H1 (cell line): ENCODE measurements around the gene SPTB. TPM values are rescaled to one million over a fixed set of nuclear protein-coding genes. Genes with fewer than 3 reads are reported as not detected.

Experiments
- CTCF ChIA-PET: fragments of 300-600 bp; sonication (Branson Sonifier 250); formaldehyde crosslinking; loops from one replicate; lab custom pipeline; 2021; ENCODE audit not compliant: partially characterized antibody; lab: Charles Lee
- POLR2A ChIA-PET: fragments of 300-600 bp; sonication (Branson Sonifier 250); formaldehyde crosslinking; loops from one replicate; lab custom pipeline; 2021; ENCODE audit warnings: inconsistent platforms; ENCODE audit not compliant: partially characterized antibody; lab: Charles Lee
- DNase-seq, 2 experiments: peaks; one replicate each; pipeline versions ENCODE4 v3.0.0 to v3.0.0-alpha.2; 2010 to 2022; ENCODE audit warnings: low spot score in 2 of 2, low read depth in 1 of 2, mixed read lengths in 1 of 2
- FAIRE-seq: peaks from 2 replicates; lab custom pipeline; 2011; peaks lifted over from hg19 to GRCh38; lab: Jason Lieb, UNC
- H2AFZ ChIP-seq: 2 replicates; pipeline ENCODE4 v1.8.1; 2012; ENCODE audit warnings: low read length, inconsistent platforms
- H2AK5ac ChIP-seq: 2 replicates; pipeline ENCODE4 v1.6.1; 2013; ENCODE audit warnings: low read depth, low read length
- H2BK120ac ChIP-seq: replicated peaks from 2 replicates; pipeline ENCODE3; 2013; ENCODE audit warnings: low read depth, low read length, inconsistent platforms
- H2BK12ac ChIP-seq: 2 replicates; pipeline ENCODE4 v1.6.1; 2013; ENCODE audit warnings: low read depth, low read length
- H2BK15ac ChIP-seq: 2 replicates; pipeline ENCODE4 v1.6.1; 2013; ENCODE audit warnings: low read length
- H2BK20ac ChIP-seq: 2 replicates; pipeline ENCODE4 v1.6.1; 2013; ENCODE audit warnings: low read length
- H2BK5ac ChIP-seq: 2 replicates; pipeline ENCODE4 v1.6.1; 2013; ENCODE audit warnings: low read depth, low read length
- H3K14ac ChIP-seq: 2 replicates; pipeline ENCODE4 v1.6.1; 2013; ENCODE audit warnings: inconsistent platforms; ENCODE audit not compliant: insufficient read length
- H3K18ac ChIP-seq: 2 replicates; pipeline ENCODE4 v1.6.1; 2013; ENCODE audit warnings: low read length; ENCODE audit errors: extremely low read depth
- H3K23ac ChIP-seq: 2 replicates; pipeline ENCODE4 v1.6.1; 2013; ENCODE audit warnings: inconsistent platforms; ENCODE audit not compliant: insufficient read length
- H3K23me2 ChIP-seq: 2 replicates; pipeline ENCODE4 v1.6.1; 2013; ENCODE audit warnings: low read depth, low read length
- H3K27ac ChIP-seq: 2 replicates; pipeline ENCODE4 v1.6.1; 2011; ENCODE audit warnings: low read depth, low read length, inconsistent platforms
- H3K27me3 ChIP-seq, 4 experiments: replicated peaks in 1 of 4; 1 replicate in 1 of 4; 2 replicates in 3 of 4; pipeline versions ENCODE4 v1.6.1 to v1.8.1; 2011 to 2013; ENCODE audit warnings: low read length in 3 of 4, mild to moderate bottlenecking in 3 of 4, inconsistent platforms in 2 of 4, mixed read lengths in 2 of 4, moderate library complexity in 1 of 4; ENCODE audit not compliant: control insufficient read depth in 3 of 4, insufficient read depth in 3 of 4; ENCODE audit errors: extremely low read depth in 1 of 4
- H3K36me3 ChIP-seq, 4 experiments: 2 replicates each; pipeline versions ENCODE4 v1.6.1 to v1.8.1; 2011 to 2013; ENCODE audit warnings: mild to moderate bottlenecking in 4 of 4, low read length in 3 of 4, moderate library complexity in 2 of 4, control low read depth in 1 of 4, inconsistent platforms in 1 of 4; ENCODE audit not compliant: insufficient read depth in 4 of 4, control insufficient read depth in 2 of 4
- H3K4ac ChIP-seq: replicated peaks from 2 replicates; pipeline ENCODE3; 2013; ENCODE audit warnings: low read length, low read depth, mixed read lengths, inconsistent platforms; ENCODE audit not compliant: insufficient read length
- H3K4me1 ChIP-seq, 4 experiments: replicated peaks in 1 of 4; 1 replicate in 1 of 4; 2 replicates in 3 of 4; pipeline versions ENCODE4 v1.6.1 to v1.8.1; 2011 to 2013; ENCODE audit warnings: low read length in 3 of 4, inconsistent platforms in 2 of 4, mixed read lengths in 1 of 4; ENCODE audit not compliant: insufficient read depth in 4 of 4, control insufficient read depth in 3 of 4
- H3K4me2 ChIP-seq, 2 experiments: 2 replicates each; pipeline versions ENCODE4 v1.6.1 to v1.8.1; 2011 to 2013; ENCODE audit warnings: low read depth in 2 of 2, low read length in 2 of 2, control low read depth in 1 of 2, inconsistent platforms in 1 of 2, mild to moderate bottlenecking in 1 of 2; ENCODE audit not compliant: insufficient read depth in 1 of 2
- H3K4me3 ChIP-seq, 4 experiments: fragments of 200-600, 300-600 bp in 1 of 4; sonication (generic), shearing (Covaris generic), sonication (Bioruptor Twin) in 1 of 4; 2 replicates each; pipeline versions ENCODE4 v1.5.1 to v1.8.1; 2011 to 2016; ENCODE audit warnings: low read length in 4 of 4, low read depth in 3 of 4, control low read depth in 2 of 4, inconsistent platforms in 2 of 4, mild to moderate bottlenecking in 2 of 4, mixed read lengths in 1 of 4, moderate library complexity in 1 of 4; ENCODE audit not compliant: insufficient read depth in 2 of 4; ENCODE audit errors: extremely low read depth in 1 of 4
- H3K56ac ChIP-seq: replicated peaks from 2 replicates; pipeline ENCODE3; 2013; ENCODE audit warnings: low read depth, mild to moderate bottlenecking, mixed read lengths, low read length, inconsistent platforms; ENCODE audit not compliant: insufficient read length
- H3K79me1 ChIP-seq: 2 replicates; pipeline ENCODE4 v1.6.1; 2013; ENCODE audit warnings: low read depth, low read length, control low read depth
- H3K79me2 ChIP-seq, 2 experiments: 2 replicates each; pipeline versions ENCODE4 v1.6.1 to v1.8.1; 2012 to 2013; ENCODE audit warnings: low read length in 2 of 2, mild to moderate bottlenecking in 2 of 2, inconsistent platforms in 1 of 2; ENCODE audit not compliant: insufficient read depth in 2 of 2, control insufficient read depth in 1 of 2
- H3K9ac ChIP-seq, 4 experiments: replicated peaks in 1 of 4; 1 replicate in 1 of 4; 2 replicates in 3 of 4; pipeline versions ENCODE4 v1.6.1 to v1.8.1; 2011 to 2013; ENCODE audit warnings: low read depth in 3 of 4, low read length in 3 of 4, control low read depth in 2 of 4, mild to moderate bottlenecking in 2 of 4, moderate library complexity in 2 of 4, inconsistent platforms in 1 of 4; ENCODE audit errors: extremely low read depth in 1 of 4
- H3K9me3 ChIP-seq, 2 experiments: 2 replicates each; pipeline versions ENCODE4 v1.6.1 to v1.8.1; 2012 to 2013; ENCODE audit warnings: mild to moderate bottlenecking in 2 of 2, moderate library complexity in 2 of 2, control low read depth in 1 of 2, inconsistent platforms in 1 of 2, low read depth in 1 of 2, low read length in 1 of 2, mixed read lengths in 1 of 2; ENCODE audit not compliant: insufficient read depth in 2 of 2
- H4K20me1 ChIP-seq, 2 experiments: replicated peaks in 1 of 2; 2 replicates each; pipeline versions ENCODE3 to v1.8.1; 2011 to 2013; ENCODE audit warnings: inconsistent platforms in 2 of 2, low read length in 2 of 2, mild to moderate bottlenecking in 1 of 2; ENCODE audit not compliant: insufficient read depth in 2 of 2, control insufficient read depth in 1 of 2
- H4K5ac ChIP-seq: 2 replicates; pipeline ENCODE4 v1.6.1; 2013; ENCODE audit warnings: low read length, low read depth, mixed read lengths, inconsistent platforms; ENCODE audit not compliant: insufficient read length
- H4K8ac ChIP-seq: 2 replicates; pipeline ENCODE4 v1.8.0; 2013; ENCODE audit warnings: mild to moderate bottlenecking, moderate library complexity, low read length, inconsistent platforms; ENCODE audit not compliant: insufficient read depth; ENCODE audit errors: extremely low read depth
- H4K91ac ChIP-seq: replicated peaks from 2 replicates; pipeline ENCODE3; 2013; ENCODE audit warnings: low read length, mixed read lengths, inconsistent platforms; ENCODE audit not compliant: insufficient read length
- ASH2L ChIP-seq: fragments of 200-600, 300-600 bp; sonication (generic); IDR thresholded peaks from one replicate; pipeline ENCODE4 v1.7.1; 2017; ENCODE audit warnings: low read length
- KDM4A ChIP-seq: IDR thresholded peaks from one replicate; pipeline ENCODE4 v1.7.1; 2012; ENCODE audit warnings: low read depth, mild to moderate bottlenecking, moderate library complexity, low read length, inconsistent platforms; ENCODE audit not compliant: severe bottlenecking
- RAD21 ChIP-seq, 2 experiments: IDR thresholded peaks in 1 of 2; conservative IDR thresholded peaks in 1 of 2; 2 replicates each; pipeline ENCODE4 v1.6.1; 2011; ENCODE audit warnings: low read depth in 2 of 2, low read length in 2 of 2, improper control_type of control experiment in 1 of 2, inconsistent platforms in 1 of 2, mild to moderate bottlenecking in 1 of 2, moderate library complexity in 1 of 2
- SIN3A ChIP-seq, 2 experiments: IDR thresholded peaks in 1 of 2; conservative IDR thresholded peaks in 1 of 2; 2 replicates each; pipeline ENCODE4 v1.6.1; 2011 to 2012; ENCODE audit warnings: low read length in 2 of 2, improper control_type of control experiment in 1 of 2, low read depth in 1 of 2, mild to moderate bottlenecking in 1 of 2
- WGBS, 2 experiments: shearing (Covaris generic) in 1 of 2; methylation state at CpG; one replicate each; pipeline versions ENCODE4 v1.1.6 to v1.1.7; 2013 to 2015; ENCODE audit warnings: low lambda C conversion rate in 2 of 2, mixed read lengths in 2 of 2, inconsistent platforms in 1 of 2, low coverage in 1 of 2, missing lambda C conversion rate in 1 of 2; ENCODE audit not compliant: insufficient replicate concordance in 2 of 2, insufficient coverage in 1 of 2, insufficient read length in 1 of 2; ENCODE audit errors: extremely low coverage in 1 of 2, missing lambda C conversion rate in 1 of 2; 5-methylcytosine and 5-hydroxymethylcytosine counted together
- polyA plus RNA-seq, 7 experiments: library from polyadenylated mRNA; depleted of rRNA in 3 of 7; stranded (reverse) in 5 of 7; unstranded in 2 of 7; fragments of >200 nt in 5 of 7; fragments of 200-250 nt in 2 of 7; gene quantifications; 1 replicate in 5 of 7; 2 replicates in 1 of 7; 4 replicates in 1 of 7; pipeline versions ENCODE4 v1.2.1 to v1.2.3, GENCODE V29; 2011 to 2013; ENCODE audit warnings: missing spikeins in 2 of 7, mixed read lengths in 2 of 7
- total RNA-seq: library from RNA; stranded (reverse); fragmentation: NEBNext Ultra II Directional; extraction: Animal tissue kit (Norgen Biotek cat#: 25700); gene quantifications from 2 replicates; pipeline ENCODE4 v1.2.1, GENCODE V29; 2021
- TF ChIP-seq, protein P1 (sequence below), 3 experiments: IDR thresholded peaks; 1 replicate in 2 of 3; 2 replicates in 1 of 3; pipeline versions ENCODE4 v1.5.1 to v1.6.1; 2011; ENCODE audit warnings: low read length in 3 of 3, mild to moderate bottlenecking in 3 of 3, inconsistent platforms in 2 of 3, low read depth in 1 of 3, moderate library complexity in 1 of 3; ENCODE audit not compliant: insufficient read depth in 1 of 3; ENCODE audit errors: control extremely low read depth in 1 of 3

Gene SPTB
- total and polyA plus RNA-seq, 2 of the 8 experiments (the other 6 are each of a cell fraction or from before 2014, with no cell fraction given): 0.30 to 2.4 TPM

DNA sequence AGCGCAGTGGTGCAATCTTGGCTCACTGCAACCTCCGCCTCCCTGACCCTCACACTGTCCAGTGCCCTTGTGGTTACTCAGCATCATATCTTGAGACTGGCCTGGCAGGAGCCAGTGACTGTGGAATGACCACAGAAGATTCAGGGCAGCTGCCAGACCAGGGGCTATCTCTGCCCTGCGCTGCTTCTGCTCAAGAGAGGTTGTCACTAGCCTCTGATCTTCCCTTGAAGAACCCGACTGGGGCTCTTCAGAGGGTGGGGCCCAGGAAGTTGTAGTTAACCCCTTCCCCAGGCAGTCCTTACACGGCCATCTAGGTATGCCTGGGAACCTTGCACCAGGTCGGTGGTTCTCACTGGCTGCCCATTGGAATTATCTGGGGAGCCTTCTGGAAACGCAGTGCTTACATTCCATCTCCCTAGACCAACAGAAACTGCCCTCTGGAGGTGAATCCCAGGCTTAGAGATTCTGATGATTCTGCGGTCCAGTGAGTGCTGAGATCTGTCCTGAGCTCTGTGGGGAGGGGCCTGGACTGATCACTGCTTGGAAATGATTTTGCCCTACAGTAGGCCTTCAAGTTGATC is 134.1 kb downstream of the SPTB start:
- peaks cover 25 to 69% (median 49%) of the 10 kb centered on the region in 4 experiments for H3K36me3 ChIP-seq
- H4K91ac ChIP-seq: no peak overlapping the region
- H3K4me1 ChIP-seq: no peaks in the 10 kb centered on the region
- H3K18ac ChIP-seq: no peak overlapping the region
- ChIA-PET CTCF (interaction anchor here (0.7 to 2.9 kb wide), 17 partner anchors 9 to 76 kb away, joined by 3 to 17 read pairs (median 5); no protein-coding TSS in a partner anchor), POLR2A (interaction anchor here (0.6 to 2.5 kb wide), 7 partner anchors 9 to 169 kb away, joined by 3 to 7 read pairs (median 3); partner anchors contain the start of gene CHURC1)
- no peak overlapping the region for H4K8ac ChIP-seq
- no peak overlapping the region for H4K5ac ChIP-seq
- H3K79me1 ChIP-seq: no peaks in the 10 kb centered on the region; the same call in 1 of the 2 replicates
- H2BK20ac ChIP-seq: no peak overlapping the region
- peaks cover 8 to 9% of the 10 kb centered on the region in 2 experiments for H4K20me1 ChIP-seq
- DNase-seq (no peak), FAIRE-seq (no peak)
- no peak overlapping the region for H3K56ac ChIP-seq
- H3K4me2 ChIP-seq: no peak overlapping the region
- no peaks in the 10 kb centered on the region for H3K79me2 ChIP-seq
- H3K4ac ChIP-seq: no peak overlapping the region
- no peak overlapping the region for H3K9ac ChIP-seq
- TF ChIP-seq SIN3A (conservative IDR thresholded peaks at IDR 0.05 in 1 of 2, IDR thresholded peaks at IDR 0.05 in 1 of 2; ENCODE audit: low read depth in 1 of 2, low read length in 2 of 2) (no peak), ASH2L (no peak), RAD21 (IDR thresholded peaks at IDR 0.05 in 1 of 2, conservative IDR thresholded peaks at IDR 0.05 in 1 of 2; ENCODE audit: low read depth in 2 of 2, low read length in 2 of 2) (peak; percentile 32 to 49; a peak in 2 of 4 replicates), KDM4A (no peak)
- TF ChIP-seq, protein P1, sequence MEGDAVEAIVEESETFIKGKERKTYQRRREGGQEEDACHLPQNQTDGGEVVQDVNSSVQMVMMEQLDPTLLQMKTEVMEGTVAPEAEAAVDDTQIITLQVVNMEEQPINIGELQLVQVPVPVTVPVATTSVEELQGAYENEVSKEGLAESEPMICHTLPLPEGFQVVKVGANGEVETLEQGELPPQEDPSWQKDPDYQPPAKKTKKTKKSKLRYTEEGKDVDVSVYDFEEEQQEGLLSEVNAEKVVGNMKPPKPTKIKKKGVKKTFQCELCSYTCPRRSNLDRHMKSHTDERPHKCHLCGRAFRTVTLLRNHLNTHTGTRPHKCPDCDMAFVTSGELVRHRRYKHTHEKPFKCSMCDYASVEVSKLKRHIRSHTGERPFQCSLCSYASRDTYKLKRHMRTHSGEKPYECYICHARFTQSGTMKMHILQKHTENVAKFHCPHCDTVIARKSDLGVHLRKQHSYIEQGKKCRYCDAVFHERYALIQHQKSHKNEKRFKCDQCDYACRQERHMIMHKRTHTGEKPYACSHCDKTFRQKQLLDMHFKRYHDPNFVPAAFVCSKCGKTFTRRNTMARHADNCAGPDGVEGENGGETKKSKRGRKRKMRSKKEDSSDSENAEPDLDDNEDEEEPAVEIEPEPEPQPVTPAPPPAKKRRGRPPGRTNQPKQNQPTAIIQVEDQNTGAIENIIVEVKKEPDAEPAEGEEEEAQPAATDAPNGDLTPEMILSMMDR (IDR thresholded peaks at IDR 0.05; ENCODE audit: control extremely low read depth in 1 of 3, insufficient read depth in 1 of 3, low read depth in 1 of 3, low read length in 3 of 3): peak in 1 of 3 experiments; percentile 25; a peak in 1 of 4 replicates
- H3K23me2 ChIP-seq: no peaks in the 10 kb centered on the region
- no peak overlapping the region for H2BK120ac ChIP-seq
- no peak overlapping the region for H2AK5ac ChIP-seq
- H3K14ac ChIP-seq: no peak overlapping the region
- no peak overlapping the region for H3K4me3 ChIP-seq
- H2BK12ac ChIP-seq: no peak overlapping the region
- WGBS, 2 experiments: 88% methylated on average over 8 of the region's 8 CpGs; no CpG with 5 or more reads in 1 of the 2 experiments
- H3K9me3 ChIP-seq: no peaks in the 10 kb centered on the region
- no peak overlapping the region for H3K27ac ChIP-seq
- no peak overlapping the region for H3K23ac ChIP-seq
- H3K27me3 ChIP-seq: no peaks in the 10 kb centered on the region
- no peak overlapping the region for H2AFZ ChIP-seq
- H2BK15ac ChIP-seq: no peak overlapping the region
- no peak overlapping the region for H2BK5ac ChIP-seq
